Activated naive CD4-positive, alpha-beta T cell treated with anti-CD3 and anti-CD28 coated beads, Interleukin-2, amount 50 U/mL, for 72 hours (primary cell): ENCODE measurements around the gene DCXR. TPM values are rescaled to one million over a fixed set of nuclear protein-coding genes. Genes with fewer than 3 reads are reported as not detected.

Source experiments
- ATAC-seq, 2 donors: fragments of 150-1000 bp; cut with Tn5 transposase; 2 replicates each; pipeline ENCODE4 v1.10.0; 2021; ENCODE audit warnings: mild to moderate bottlenecking in 2 of 2, moderate library complexity in 2 of 2
- DNase-seq, 2 donors: peaks; one replicate each; pipeline ENCODE4 v3.0.0; 2021 to 2022; ENCODE audit warnings: low spot score in 2 of 2
- H3K27ac Mint-ChIP-seq, 2 donors: one replicate each; pipeline ENCODE4 v1.8.0; 2022; ENCODE audit warnings: mild to moderate bottlenecking in 2 of 2, mixed read lengths in 2 of 2
- H3K36me3 Mint-ChIP-seq, 2 donors: one replicate each; pipeline ENCODE4 v1.8.0; 2022; ENCODE audit warnings: mixed read lengths in 2 of 2
- H3K9me3 Mint-ChIP-seq, 2 donors: one replicate each; pipeline ENCODE4 v1.8.0; 2022; ENCODE audit warnings: mixed read lengths in 2 of 2
- total RNA-seq, 2 donors: library from RNA; stranded (reverse); gene quantifications; one replicate each; pipeline ENCODE4 v1.2.3, GENCODE V29; 2022

The DCXR gene
- total RNA-seq, 2 donors from 2014 or later: 85.5 to 128 TPM

DNA sequence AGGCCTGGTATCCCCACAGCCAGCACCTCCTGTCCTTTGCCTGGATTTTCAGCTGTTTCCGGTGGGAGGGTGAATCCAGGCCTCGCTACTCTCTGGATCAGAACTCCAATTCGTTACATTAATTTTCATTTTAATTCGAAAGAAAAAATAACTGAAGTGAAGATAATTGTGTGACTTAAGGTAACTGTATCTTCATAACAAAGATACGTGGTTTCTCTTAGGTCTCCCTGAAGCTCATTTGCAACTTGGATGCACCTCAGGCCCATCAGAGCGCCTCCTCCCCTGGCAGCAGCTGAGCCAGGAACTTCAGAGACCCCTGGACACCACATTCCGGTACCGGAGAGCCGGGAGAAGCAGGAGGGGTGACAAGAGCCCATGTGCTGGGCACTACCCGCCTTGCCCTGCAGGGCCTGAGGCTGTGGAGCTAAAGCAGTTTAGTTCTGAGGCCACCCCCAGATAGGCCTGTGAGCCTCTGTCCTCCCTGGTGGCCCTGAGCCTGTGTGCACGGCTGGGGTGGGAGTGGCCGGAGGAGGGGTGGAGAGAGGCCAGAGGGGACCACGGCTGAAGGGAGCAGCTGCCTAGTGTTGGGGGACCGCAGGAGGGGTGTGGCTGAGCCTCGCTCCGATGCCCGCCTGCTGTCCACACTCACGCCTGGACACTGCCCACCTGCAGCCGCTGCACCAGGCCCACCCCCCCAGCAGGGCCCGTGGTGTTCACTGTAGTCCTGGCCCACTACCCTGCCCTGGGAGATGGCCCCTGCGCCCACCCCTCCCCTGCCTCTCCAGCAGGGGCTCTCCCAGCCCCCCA is 39.5 kb upstream of the DCXR start:
- ATAC-seq (peak in 1 of 2 donors; percentile 23), DNase-seq (no peak)
- H3K27ac Mint-ChIP-seq: peak overlapping the region in 1 of 2 donors; percentile 44
- no peaks in the 10 kb centered on the region for H3K36me3 Mint-ChIP-seq
- H3K9me3 Mint-ChIP-seq: no peaks in the 10 kb centered on the region

- ATAC-seq (no peak), DNase-seq (no peak)
- Mint-ChIP-seq H3K27ac (peak overlapping the region in 1 of 2 donors; percentile 44), H3K9me3 (no peaks in the 10 kb centered on the region), H3K36me3 (no peaks in the 10 kb centered on the region)
These were observed 38.7 kb upstream of the DCXR start for GRCh38 chr17:82076018-82076784.

DNA sequence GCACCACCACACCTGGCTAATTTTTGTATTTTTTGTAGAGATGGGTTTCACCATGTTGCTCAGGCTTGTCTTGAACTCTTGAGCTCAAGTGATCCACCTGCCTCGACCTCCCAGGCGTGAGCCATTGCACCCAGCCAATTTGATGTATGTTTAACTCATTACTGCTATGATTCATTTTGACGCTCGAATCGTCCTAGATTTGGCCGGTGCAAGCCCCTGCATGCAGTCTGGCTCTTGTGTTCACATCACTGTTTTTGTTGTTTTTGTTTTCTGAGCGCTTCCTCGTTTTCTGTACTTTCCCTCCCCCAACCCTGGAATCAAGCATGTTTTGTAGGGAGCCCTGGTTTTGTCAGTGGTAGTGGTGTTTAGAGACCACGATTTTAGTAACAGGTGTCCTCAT is 35.9 kb upstream of the DCXR start:
- Mint-ChIP-seq H3K9me3 (no peaks in the 10 kb centered on the region), H3K27ac (no peak overlapping the region), H3K36me3 (no peaks in the 10 kb centered on the region)
- DNase-seq: no peak
- no peak for ATAC-seq

DNA sequence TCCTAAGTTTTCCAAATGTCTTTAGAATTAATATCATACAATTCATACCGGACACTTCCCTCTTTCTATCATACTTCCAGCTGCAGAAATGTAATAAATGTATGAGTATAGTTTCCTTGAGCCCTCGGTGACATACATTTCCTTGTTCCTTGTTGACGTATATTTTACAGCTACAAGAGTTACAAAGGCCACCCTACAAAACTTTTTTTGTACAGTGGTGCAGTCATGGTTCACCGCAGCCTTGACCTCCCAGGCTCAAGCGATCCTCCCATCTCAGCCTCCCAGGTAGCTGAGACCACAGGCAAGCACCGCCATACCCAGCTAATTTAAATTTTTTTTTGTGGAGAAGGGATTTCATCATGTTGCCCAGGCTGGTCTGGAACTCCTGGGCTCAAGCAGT is 35.3 kb upstream of the DCXR start:
- Mint-ChIP-seq H3K9me3 (no peaks in the 10 kb centered on the region), H3K27ac (no peak overlapping the region), H3K36me3 (no peaks in the 10 kb centered on the region)
- ATAC-seq: no peak
- no peak for DNase-seq

- H3K9me3 Mint-ChIP-seq: no peaks in the 10 kb centered on the region
- H3K36me3 Mint-ChIP-seq: peaks cover 0 to 4% of the 10 kb centered on the region in 2 donors
- H3K27ac Mint-ChIP-seq: peak overlapping the region in 1 of 2 donors; percentile 11
These were observed 33.1 kb upstream of the DCXR start for GRCh38 chr17:82070611-82071010.

GRCh38 chr17:82065638-82066303 is 28.3 kb upstream of the DCXR start, which contains the start of gene DUS1L:
DUS1L (minus strand) TSS chr17:82065804; CDS start chr17:82065059, 745 bp downstream.
- peaks cover 0 to 4% of the 10 kb centered on the region in 2 donors for H3K36me3 Mint-ChIP-seq

More at GRCh38 chr17:82070611-82071010, 33.1 kb upstream of the DCXR start:
- ATAC-seq (no peak), DNase-seq (no peak)

GRCh38 chr17:82065193-82065637 is 27.7 kb upstream of the DCXR start:
- H3K9me3 Mint-ChIP-seq: no peaks in the 10 kb centered on the region
- peaks cover 0 to 4% of the 10 kb centered on the region in 2 donors for H3K36me3 Mint-ChIP-seq
- no peak for DNase-seq
- ATAC-seq: peak; percentile 63 to 71
- H3K27ac Mint-ChIP-seq: peak overlapping the region in 1 of 2 donors; percentile 57

More at GRCh38 chr17:82065638-82066303, 28.3 kb upstream of the DCXR start, which contains the start of gene DUS1L:
- Mint-ChIP-seq H3K9me3 (no peaks in the 10 kb centered on the region), H3K27ac (peak within 1 kb of the TSS; percentile 89 to 93)
- peak; percentile 83 to 89 for ATAC-seq
- DNase-seq: peak; percentile 76 to 85

- DNase-seq (no peak), ATAC-seq (no peak)
- Mint-ChIP-seq H3K27ac (peak overlapping the region in 1 of 2 donors; percentile 57), H3K36me3 (peaks cover 0 to 4% of the 10 kb centered on the region in 2 donors), H3K9me3 (no peaks in the 10 kb centered on the region)
These were observed 27.1 kb upstream of the DCXR start for GRCh38 chr17:82064433-82065192.

DNA sequence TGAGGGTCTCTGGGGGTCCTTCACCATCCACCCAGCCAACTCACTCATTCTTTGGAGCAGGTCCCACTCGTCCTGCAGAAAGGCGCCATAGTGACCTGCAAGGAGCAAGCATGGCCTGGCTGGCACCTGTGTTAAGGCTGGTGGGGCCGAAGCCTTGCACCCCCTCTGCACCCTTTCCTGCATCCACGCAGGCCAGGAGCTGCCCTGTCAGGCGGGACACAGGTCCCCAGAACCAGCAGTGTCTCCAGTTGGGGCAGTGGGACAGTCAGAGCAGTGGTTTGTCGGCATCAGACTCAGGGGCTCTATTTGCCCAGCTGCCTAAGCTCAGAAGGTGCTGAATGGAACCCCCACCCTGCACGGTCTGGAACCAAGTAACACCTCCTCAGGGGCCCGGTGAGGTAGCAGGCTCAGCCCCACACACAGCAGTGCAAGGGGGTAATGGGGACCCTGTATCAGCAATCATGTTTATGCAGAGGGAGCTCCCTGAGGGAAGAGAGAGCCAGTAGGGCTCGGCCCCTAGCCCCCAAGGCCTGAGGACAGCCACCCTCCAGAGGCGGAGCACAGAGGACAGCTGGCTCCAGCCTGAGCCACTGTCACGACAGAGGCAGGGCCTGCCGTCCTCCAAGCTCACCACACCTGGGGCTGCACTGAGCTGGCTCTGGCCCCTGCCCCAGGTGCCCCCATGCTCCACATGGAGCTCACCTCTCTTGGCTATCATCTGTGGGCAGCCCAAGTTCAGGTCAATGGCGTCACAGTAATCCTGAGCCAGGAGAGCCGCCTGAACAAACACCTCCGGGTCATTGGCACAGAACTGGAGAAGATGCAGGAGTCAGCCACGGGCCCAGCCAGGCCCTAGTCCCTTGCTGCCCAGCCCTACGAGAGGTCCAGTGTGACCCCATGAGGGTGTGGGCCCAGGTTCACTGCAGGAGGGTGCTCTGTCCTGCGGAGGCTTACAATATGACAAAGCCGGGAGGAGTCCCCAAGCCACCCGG is 26.2 kb upstream of the DCXR start:
- Mint-ChIP-seq H3K9me3 (no peaks in the 10 kb centered on the region), H3K36me3 (peaks cover 0 to 4% of the 10 kb centered on the region in 2 donors), H3K27ac (peak overlapping the region in 1 of 2 donors; percentile 57)
- DNase-seq (no peak), ATAC-seq (no peak)

- no peak for DNase-seq
- H3K9me3 Mint-ChIP-seq: no peaks in the 10 kb centered on the region
- H3K27ac Mint-ChIP-seq: no peak overlapping the region
- H3K36me3 Mint-ChIP-seq: peaks cover 0 to 4% of the 10 kb centered on the region in 2 donors
- ATAC-seq: no peak
These were observed 25.5 kb upstream of the DCXR start for GRCh38 chr17:82062984-82063368.

GRCh38 chr17:82062076-82062983 is 24.8 kb upstream of the DCXR start:
- no peak overlapping the region for H3K27ac Mint-ChIP-seq
- H3K36me3 Mint-ChIP-seq: peaks cover 0 to 4% of the 10 kb centered on the region in 2 donors
- no peak for DNase-seq
- ATAC-seq: no peak
- H3K9me3 Mint-ChIP-seq: no peaks in the 10 kb centered on the region

- H3K27ac Mint-ChIP-seq: peak overlapping the region in 1 of 2 donors; percentile 75
- H3K9me3 Mint-ChIP-seq: no peaks in the 10 kb centered on the region
- ATAC-seq: no peak
- DNase-seq: no peak
- H3K36me3 Mint-ChIP-seq: peaks cover 0 to 3% of the 10 kb centered on the region in 2 donors
These were observed 23.8 kb upstream of the DCXR start for GRCh38 chr17:82061047-82061925.

DNA sequence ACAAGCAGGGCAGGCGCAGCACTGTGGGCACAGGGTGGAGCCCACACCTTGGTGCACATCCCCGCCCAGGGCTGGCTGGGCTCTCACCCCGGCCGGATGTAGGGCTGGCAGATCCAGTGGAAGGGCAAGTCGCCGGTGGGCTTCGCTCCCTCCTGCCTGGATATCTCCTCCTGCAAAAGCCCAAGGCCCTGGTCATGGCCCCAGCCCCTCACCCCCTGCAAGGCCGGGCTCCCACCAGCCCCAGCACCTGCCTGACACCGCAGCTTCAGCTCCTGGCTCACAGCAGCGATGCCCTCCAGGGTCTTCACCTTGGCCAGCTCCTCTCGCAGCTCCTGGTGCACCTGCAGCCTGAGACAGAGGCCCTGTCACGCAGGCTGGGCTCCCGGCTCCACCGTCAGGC is 23.1 kb upstream of the DCXR start:
- peak overlapping the region in 1 of 2 donors; percentile 75 for H3K27ac Mint-ChIP-seq
- no peaks in the 10 kb centered on the region for H3K36me3 Mint-ChIP-seq
- no peaks in the 10 kb centered on the region for H3K9me3 Mint-ChIP-seq
- ATAC-seq (no peak), DNase-seq (no peak)
